Measurements from ENCODE around the gene RBM26. TPM values are rescaled to one million over a fixed set of nuclear protein-coding genes. Genes with fewer than 3 reads are reported as not detected.
A peak's percentile ranks its signal among the peaks of the same experiment; 100 is the strongest.

RBM26 gene
- total and polyA plus RNA-seq, 2 experiments from 2014 or later: 19.3 to 45.9 TPM

- Histone ChIP-seq H3K4me1 (ENCODE audit: insufficient read depth) (no peaks in the 10 kb centered on the region), H3K4me3 (no peak overlapping the region), H3K9me3 (ENCODE audit: low read depth) (no peaks in the 10 kb centered on the region), H4K20me1 (ENCODE audit: insufficient read depth, poor library complexity, severe bottlenecking) (no peaks in the 10 kb centered on the region), H3K27ac (no peak overlapping the region), H3K27me3 (no peaks in the 10 kb centered on the region), H2AFZ (no peak overlapping the region), H3K36me3 (replicated peaks; ENCODE audit: insufficient read depth, low read depth) (no peaks in the 10 kb centered on the region), H3K9me2 (replicated peaks; ENCODE audit: insufficient read depth) (no peaks in the 10 kb centered on the region), H3K79me2 (no peaks in the 10 kb centered on the region), H3K4me2 (no peak overlapping the region)
- DNase-seq (ENCODE audit: low spot score): no peak
- WGBS (ENCODE audit: low lambda C conversion rate, missing lambda C conversion rate): 100% methylated on average over 1 of the region's 1 CpG
- TF ChIP-seq EZH2 (IDR thresholded peaks at IDR 0.05; ENCODE audit: borderline replicate concordance): no peak
- no peak for TF ChIP-seq CTCF (IDR thresholded peaks at IDR 0.05; ENCODE audit: poor library complexity)
- no peak for TF ChIP-seq EZH2phosphoT487 (IDR thresholded peaks at IDR 0.05; ENCODE audit: low read depth, severe bottlenecking, unreplicated experiment)
These were observed 64.9 kb downstream of the RBM26 start for GRCh38 chr13:79341202-79341601.

DNA sequence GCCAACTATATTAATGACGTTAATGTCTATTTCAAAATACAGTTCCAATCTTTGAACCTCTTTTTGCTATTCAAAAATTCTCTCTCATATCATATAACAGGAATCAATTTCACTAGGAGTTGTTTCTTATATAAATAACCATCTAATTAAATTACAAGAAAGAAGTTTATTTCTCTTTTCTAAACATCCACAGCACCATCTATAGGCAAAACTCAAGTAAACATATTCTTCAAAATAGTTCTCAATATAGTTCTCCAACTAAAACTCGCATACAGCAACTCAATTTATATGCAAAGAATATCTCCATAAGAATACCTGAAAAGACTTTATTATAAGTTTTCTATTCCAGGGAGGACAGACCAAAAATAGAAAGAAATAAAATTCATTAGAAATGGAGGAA is 65.6 kb downstream of the RBM26 start:
- Histone ChIP-seq H3K9me2 (replicated peaks; ENCODE audit: insufficient read depth) (no peaks in the 10 kb centered on the region), H3K4me2 (no peak overlapping the region), H3K36me3 (replicated peaks; ENCODE audit: insufficient read depth, low read depth) (no peaks in the 10 kb centered on the region), H3K9me3 (ENCODE audit: low read depth) (no peaks in the 10 kb centered on the region), H3K27ac (no peak overlapping the region), H3K79me2 (no peaks in the 10 kb centered on the region), H3K27me3 (no peaks in the 10 kb centered on the region), H3K4me3 (no peak overlapping the region), H4K20me1 (ENCODE audit: insufficient read depth, poor library complexity, severe bottlenecking) (no peaks in the 10 kb centered on the region), H2AFZ (no peak overlapping the region), H3K4me1 (ENCODE audit: insufficient read depth) (no peaks in the 10 kb centered on the region)
- peak; percentile 21 for TF ChIP-seq CTCF (IDR thresholded peaks at IDR 0.05; ENCODE audit: poor library complexity)
- TF ChIP-seq EZH2 (IDR thresholded peaks at IDR 0.05; ENCODE audit: borderline replicate concordance): no peak
- TF ChIP-seq EZH2phosphoT487 (IDR thresholded peaks at IDR 0.05; ENCODE audit: low read depth, severe bottlenecking, unreplicated experiment): no peak
- DNase-seq (ENCODE audit: low spot score): no peak
- 96% methylated on average over 2 of the region's 2 CpGs for WGBS (ENCODE audit: low lambda C conversion rate, missing lambda C conversion rate)

GRCh38 chr13:79338343-79338742 is 67.7 kb downstream of the RBM26 start:
- H3K9me3 ChIP-seq (ENCODE audit: low read depth): no peaks in the 10 kb centered on the region
- H3K4me1 ChIP-seq (ENCODE audit: insufficient read depth): no peaks in the 10 kb centered on the region
- H2AFZ ChIP-seq: no peak overlapping the region
- H3K4me2 ChIP-seq: no peak overlapping the region
- DNase-seq (ENCODE audit: low spot score): no peak
- no peaks in the 10 kb centered on the region for H3K36me3 ChIP-seq (replicated peaks; ENCODE audit: insufficient read depth, low read depth)
- no peaks in the 10 kb centered on the region for H3K79me2 ChIP-seq
- no peaks in the 10 kb centered on the region for H3K9me2 ChIP-seq (replicated peaks; ENCODE audit: insufficient read depth)
- H3K27ac ChIP-seq: no peak overlapping the region
- H4K20me1 ChIP-seq (ENCODE audit: insufficient read depth, poor library complexity, severe bottlenecking): no peaks in the 10 kb centered on the region
- no peaks in the 10 kb centered on the region for H3K27me3 ChIP-seq
- H3K4me3 ChIP-seq: no peak overlapping the region
- 76% methylated on average over 3 of the region's 3 CpGs for WGBS (ENCODE audit: low lambda C conversion rate, missing lambda C conversion rate)
- TF ChIP-seq EZH2phosphoT487 (IDR thresholded peaks at IDR 0.05; ENCODE audit: low read depth, severe bottlenecking, unreplicated experiment): no peak
- no peak for TF ChIP-seq EZH2 (IDR thresholded peaks at IDR 0.05; ENCODE audit: borderline replicate concordance)
- no peak for TF ChIP-seq CTCF (IDR thresholded peaks at IDR 0.05; ENCODE audit: poor library complexity)

- WGBS (ENCODE audit: low lambda C conversion rate, missing lambda C conversion rate): 74% methylated on average over 12 of the region's 12 CpGs
- no peaks in the 10 kb centered on the region for H3K36me3 ChIP-seq (replicated peaks; ENCODE audit: insufficient read depth, low read depth)
- DNase-seq (ENCODE audit: low spot score): no peak
- no peaks in the 10 kb centered on the region for H3K9me3 ChIP-seq (ENCODE audit: low read depth)
- no peak for TF ChIP-seq EZH2 (IDR thresholded peaks at IDR 0.05; ENCODE audit: borderline replicate concordance)
- no peak for TF ChIP-seq EZH2phosphoT487 (IDR thresholded peaks at IDR 0.05; ENCODE audit: low read depth, severe bottlenecking, unreplicated experiment)
- no peak for TF ChIP-seq CTCF (IDR thresholded peaks at IDR 0.05; ENCODE audit: poor library complexity)
- no peaks in the 10 kb centered on the region for H3K79me2 ChIP-seq
- H4K20me1 ChIP-seq (ENCODE audit: insufficient read depth, poor library complexity, severe bottlenecking): no peaks in the 10 kb centered on the region
- no peak overlapping the region for H3K4me3 ChIP-seq
- H3K9me2 ChIP-seq (replicated peaks; ENCODE audit: insufficient read depth): no peaks in the 10 kb centered on the region
- H3K4me2 ChIP-seq: no peak overlapping the region
- H2AFZ ChIP-seq: no peak overlapping the region
- no peak overlapping the region for H3K27ac ChIP-seq
- H3K4me1 ChIP-seq (ENCODE audit: insufficient read depth): no peaks in the 10 kb centered on the region
- no peaks in the 10 kb centered on the region for H3K27me3 ChIP-seq
These were observed 69.1 kb downstream of the RBM26 start for GRCh38 chr13:79336966-79337365.
